Esophagus (tissue), 2 donors: ENCODE measurements around the gene PHF1. TPM values are rescaled to one million over a fixed set of nuclear protein-coding genes. Genes with fewer than 3 reads are reported as not detected.

Experiments used
- H3K27ac ChIP-seq, 2 donors: one replicate each; pipeline ENCODE4 v1.5.1; 2013; ENCODE audit warnings: low read depth in 2 of 2, mild to moderate bottlenecking in 2 of 2, inconsistent platforms in 1 of 2, low read length in 1 of 2, moderate library complexity in 1 of 2
- H3K27me3 ChIP-seq, 2 donors: one replicate each; pipeline ENCODE4 v1.6.1; 2013; ENCODE audit warnings: low read length in 2 of 2, control low read depth in 1 of 2, mild to moderate bottlenecking in 1 of 2; ENCODE audit not compliant: insufficient read depth in 2 of 2, control insufficient read depth in 1 of 2
- H3K36me3 ChIP-seq, 2 donors: one replicate each; pipeline ENCODE4 v1.6.1; 2013; ENCODE audit warnings: low read length in 1 of 2; ENCODE audit not compliant: control insufficient read depth in 2 of 2, insufficient read depth in 2 of 2
- H3K4me1 ChIP-seq, 2 donors: one replicate each; pipeline ENCODE4 v1.6.1; 2013; ENCODE audit warnings: low read length in 1 of 2; ENCODE audit not compliant: control insufficient read depth in 2 of 2, insufficient read depth in 2 of 2
- H3K4me3 ChIP-seq, 2 donors: one replicate each; pipeline ENCODE4 v1.5.1; 2013; ENCODE audit warnings: low read length in 2 of 2, mild to moderate bottlenecking in 2 of 2, low read depth in 1 of 2, moderate library complexity in 1 of 2
- H3K9me3 ChIP-seq, 2 donors: one replicate each; pipeline ENCODE4 v1.6.1; 2013; ENCODE audit warnings: mild to moderate bottlenecking in 2 of 2, low read depth in 1 of 2, low read length in 1 of 2, moderate library complexity in 1 of 2; ENCODE audit not compliant: control insufficient read depth in 2 of 2, insufficient read depth in 1 of 2
- WGBS, 2 donors: extraction: QIAGEN DNeasy Blood & Tissue Kit; methylation state at CpG; one replicate each; pipeline ENCODE4 v1.1.7; 2013; 5-methylcytosine and 5-hydroxymethylcytosine counted together
- polyA plus RNA-seq, 2 donors: library from polyadenylated mRNA; stranded (reverse); fragments of 200-250 nt; gene quantifications; one replicate each; pipeline ENCODE4 v1.2.3, GENCODE V29; 2013
- donor health status: healthy with polysubstance abuse.
- donor health status: Bipolar disorder and iron deficiency.

The PHF1 gene
- polyA plus RNA-seq, 2 donors: 27.3 to 46.0 TPM

DNA sequence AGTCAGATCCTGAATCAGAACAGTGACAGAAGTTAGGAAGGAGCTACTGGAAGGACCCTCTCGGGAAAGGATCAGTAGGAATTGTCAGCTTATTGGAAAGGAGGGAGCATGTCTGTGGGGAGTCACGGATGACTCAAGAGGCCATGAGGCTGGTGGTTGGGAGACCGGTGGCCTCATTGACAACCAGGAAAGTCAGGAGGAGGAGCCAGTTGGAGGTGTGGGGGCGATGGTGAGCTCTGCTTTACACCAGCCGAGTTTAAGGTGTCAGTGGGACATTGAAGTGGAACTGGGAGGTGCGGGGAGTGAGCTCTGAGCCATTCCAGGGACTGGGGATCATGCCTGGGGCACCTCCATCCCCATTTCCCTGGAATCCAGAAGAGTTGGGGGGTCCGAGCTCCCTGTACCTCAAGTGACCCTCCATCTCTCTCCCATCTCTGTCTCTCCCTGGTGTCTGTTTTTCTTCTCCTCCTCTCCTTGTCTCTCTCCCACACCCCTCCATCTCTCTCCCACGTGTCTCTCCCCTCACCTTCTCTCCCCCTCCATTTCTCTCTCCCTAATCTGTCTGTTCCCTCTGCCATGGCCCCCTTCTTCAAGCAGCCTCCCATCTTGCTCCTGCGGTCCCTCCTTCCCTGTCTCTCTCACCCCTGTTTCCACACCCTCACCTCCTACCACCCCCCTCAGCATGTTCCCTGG, 29.3 kb downstream of the PHF1 start:
- H3K4me3 ChIP-seq: no peak overlapping the region
- no peaks in the 10 kb centered on the region for H3K4me1 ChIP-seq
- no peaks in the 10 kb centered on the region for H3K9me3 ChIP-seq
- peaks cover 4 to 44% of the 10 kb centered on the region in 2 donors for H3K36me3 ChIP-seq
- 77 to 80% methylated on average over 9 of the region's 9 CpGs for WGBS, 2 donors
- H3K27me3 ChIP-seq: no peaks in the 10 kb centered on the region
- H3K27ac ChIP-seq: no peak overlapping the region

- Histone ChIP-seq H3K4me1 (no peaks in the 10 kb centered on the region), H3K27me3 (no peaks in the 10 kb centered on the region), H3K4me3 (no peak overlapping the region), H3K9me3 (no peaks in the 10 kb centered on the region), H3K27ac (no peak overlapping the region), H3K36me3 (peaks cover 0 to 40% of the 10 kb centered on the region in 2 donors)
- WGBS, 2 donors: 83 to 84% methylated on average over 19 of the region's 19 CpGs
These were observed 30.0 kb downstream of the PHF1 start for GRCh38 chr6:33440649-33441309.

GRCh38 chr6:33441457-33441856, 30.6 kb downstream of the PHF1 start:
- Histone ChIP-seq H3K27ac (no peak overlapping the region), H3K9me3 (no peaks in the 10 kb centered on the region), H3K4me1 (no peaks in the 10 kb centered on the region), H3K27me3 (no peaks in the 10 kb centered on the region), H3K36me3 (peaks cover 2 to 40% of the 10 kb centered on the region in 2 donors), H3K4me3 (no peak overlapping the region)
- WGBS, 2 donors: 93 to 96% methylated on average over 9 of the region's 9 CpGs

GRCh38 chr6:33442283-33442682, 31.5 kb downstream of the PHF1 start:
- no peak overlapping the region for H3K4me3 ChIP-seq
- H3K9me3 ChIP-seq: no peaks in the 10 kb centered on the region
- no peaks in the 10 kb centered on the region for H3K4me1 ChIP-seq
- H3K36me3 ChIP-seq: peaks cover 5 to 37% of the 10 kb centered on the region in 2 donors
- H3K27ac ChIP-seq: no peak overlapping the region
- no peaks in the 10 kb centered on the region for H3K27me3 ChIP-seq
- WGBS, 2 donors: 83 to 87% methylated on average over 8 of the region's 8 CpGs

GRCh38 chr6:33443025-33443424, 32.2 kb downstream of the PHF1 start:
- Histone ChIP-seq H3K4me3 (no peak overlapping the region), H3K4me1 (no peaks in the 10 kb centered on the region), H3K9me3 (no peaks in the 10 kb centered on the region), H3K27me3 (no peaks in the 10 kb centered on the region), H3K27ac (no peak overlapping the region), H3K36me3 (peaks cover 5 to 36% of the 10 kb centered on the region in 2 donors)
- WGBS, 2 donors: 92 to 93% methylated on average over 17 of the region's 17 CpGs

- WGBS, 2 donors: 89 to 91% methylated on average over 18 of the region's 18 CpGs
- H3K27ac ChIP-seq: no peak overlapping the region
- H3K36me3 ChIP-seq: peaks cover 5 to 35% of the 10 kb centered on the region in 2 donors
- H3K9me3 ChIP-seq: no peaks in the 10 kb centered on the region
- H3K27me3 ChIP-seq: no peaks in the 10 kb centered on the region
- no peaks in the 10 kb centered on the region for H3K4me1 ChIP-seq
- no peak overlapping the region for H3K4me3 ChIP-seq
These were observed 33.0 kb downstream of the PHF1 start for GRCh38 chr6:33443619-33444504.

DNA sequence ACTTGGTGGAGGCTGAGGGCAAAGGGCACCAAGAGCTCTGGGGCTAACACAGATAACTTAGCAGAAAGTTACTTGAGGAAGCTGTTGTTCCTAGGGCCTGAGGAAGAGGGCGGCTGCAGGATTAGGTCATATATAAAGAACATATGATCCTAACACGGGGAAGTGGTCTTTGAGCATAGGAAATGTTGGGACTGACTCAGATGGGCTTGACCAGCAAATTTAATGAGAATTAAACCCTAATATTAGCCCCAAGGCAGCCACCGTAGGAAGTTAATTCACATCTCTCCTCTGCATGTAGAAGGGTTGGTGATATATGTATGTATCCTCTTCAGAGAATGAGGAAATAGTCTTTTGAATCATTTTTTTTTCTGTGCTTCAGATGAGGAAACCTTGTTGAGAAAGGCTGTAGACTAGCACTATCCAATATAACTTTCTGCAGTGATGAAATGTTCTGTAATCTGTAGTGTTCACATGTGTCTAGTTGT, 34.3 kb downstream of the PHF1 start:
- H3K27me3 ChIP-seq: no peaks in the 10 kb centered on the region
- 71 to 84% methylated on average over 3 of the region's 3 CpGs for WGBS, 2 donors
- H3K9me3 ChIP-seq: no peaks in the 10 kb centered on the region
- no peaks in the 10 kb centered on the region for H3K4me1 ChIP-seq
- no peak overlapping the region for H3K27ac ChIP-seq
- no peak overlapping the region for H3K4me3 ChIP-seq
- peaks cover 5 to 36% of the 10 kb centered on the region in 2 donors for H3K36me3 ChIP-seq

GRCh38 chr6:33446356-33446755, 35.5 kb downstream of the PHF1 start:
- Histone ChIP-seq H3K4me1 (no peaks in the 10 kb centered on the region), H3K27me3 (no peaks in the 10 kb centered on the region), H3K4me3 (no peak overlapping the region), H3K9me3 (no peaks in the 10 kb centered on the region), H3K27ac (no peak overlapping the region), H3K36me3 (peaks cover 5 to 32% of the 10 kb centered on the region in 2 donors)
- WGBS, 2 donors: 88 to 91% methylated on average over 10 of the region's 10 CpGs

GRCh38 chr6:33450434-33450833, 39.6 kb downstream of the PHF1 start:
- Histone ChIP-seq H3K4me1 (peaks cover 4 to 5% of the 10 kb centered on the region in 2 donors), H3K27ac (no peak overlapping the region), H3K9me3 (no peaks in the 10 kb centered on the region), H3K36me3 (peaks cover 5 to 11% of the 10 kb centered on the region in 2 donors), H3K4me3 (no peak overlapping the region), H3K27me3 (no peaks in the 10 kb centered on the region)
- WGBS, 2 donors: 66 to 74% methylated on average over 3 of the region's 3 CpGs
